Astrocyte (in vitro differentiated cells and primary cell): ENCODE results near the gene KRT78. TPM values are rescaled to one million over a fixed set of nuclear protein-coding genes. Genes with fewer than 3 reads are reported as not detected.

Experiments used
- DNase-seq: peaks from one replicate; pipeline ENCODE4 v3.0.0-alpha.2; 2010; ENCODE audit warnings: low read depth
- FAIRE-seq: peaks from 2 replicates; lab custom pipeline; 2011; peaks lifted over from hg19 to GRCh38; lab: Jason Lieb, UNC
- H2AFZ ChIP-seq: 2 replicates; pipeline ENCODE4 v1.6.0; 2012; ENCODE audit warnings: low read depth, low read length, inconsistent platforms
- H3K27ac ChIP-seq: 2 replicates; pipeline ENCODE4 v1.5.1; 2011; ENCODE audit warnings: low read depth, low read length, inconsistent platforms
- H3K27me3 ChIP-seq: 2 replicates; pipeline ENCODE4 v1.6.0; 2011; ENCODE audit warnings: low read length, inconsistent platforms; ENCODE audit not compliant: insufficient read depth
- H3K36me3 ChIP-seq: 2 replicates; pipeline ENCODE4 v1.5.1; 2011; ENCODE audit warnings: low read length, inconsistent platforms; ENCODE audit not compliant: insufficient read depth
- H3K4me1 ChIP-seq: 2 replicates; pipeline ENCODE4 v1.5.1; 2011; ENCODE audit warnings: low read length, inconsistent platforms; ENCODE audit not compliant: insufficient read depth
- H3K4me2 ChIP-seq: 2 replicates; pipeline ENCODE4 v1.6.0; 2012; ENCODE audit warnings: low read length, inconsistent platforms
- H3K4me3 ChIP-seq: 2 replicates; pipeline ENCODE4 v1.5.1; 2011; ENCODE audit warnings: low read depth, mild to moderate bottlenecking, low read length, inconsistent platforms; ENCODE audit not compliant: insufficient read depth
- H3K79me2 ChIP-seq: 2 replicates; pipeline ENCODE4 v1.6.0; 2012; ENCODE audit warnings: mild to moderate bottlenecking, low read length, inconsistent platforms; ENCODE audit not compliant: insufficient read depth
- H3K9ac ChIP-seq: 2 replicates; pipeline ENCODE4 v1.6.0; 2012; ENCODE audit warnings: mild to moderate bottlenecking, low read length, inconsistent platforms
- H3K9me3 ChIP-seq: 2 replicates; pipeline ENCODE4 v1.5.1; 2012; ENCODE audit warnings: low read depth, mild to moderate bottlenecking, low read length, inconsistent platforms; ENCODE audit not compliant: insufficient read depth
- H4K20me1 ChIP-seq: 2 replicates; pipeline ENCODE4 v1.6.0; 2012; ENCODE audit warnings: low read length, inconsistent platforms; ENCODE audit not compliant: insufficient read depth
- H3K27ac Mint-ChIP-seq: one replicate; pipeline ENCODE4 v1.8.0; 2021; ENCODE audit warnings: mild to moderate bottlenecking, mixed read lengths; ENCODE audit not compliant: unreplicated experiment
- H3K27me3 Mint-ChIP-seq: one replicate; pipeline ENCODE4 v1.8.0; 2021; ENCODE audit warnings: low read depth, mixed read lengths; ENCODE audit not compliant: unreplicated experiment
- H3K36me3 Mint-ChIP-seq: one replicate; pipeline ENCODE4 v1.8.0; 2021; ENCODE audit warnings: low read depth, mixed read lengths; ENCODE audit not compliant: unreplicated experiment
- H3K4me1 Mint-ChIP-seq: one replicate; pipeline ENCODE4 v1.8.0; 2021; ENCODE audit warnings: low read depth, mixed read lengths; ENCODE audit not compliant: unreplicated experiment
- H3K4me3 Mint-ChIP-seq: one replicate; pipeline ENCODE4 v1.8.0; 2021; ENCODE audit warnings: mild to moderate bottlenecking, moderate library complexity, mixed read lengths; ENCODE audit not compliant: unreplicated experiment
- H3K9me3 Mint-ChIP-seq: one replicate; pipeline ENCODE4 v1.8.0; 2021; ENCODE audit warnings: mild to moderate bottlenecking, mixed read lengths; ENCODE audit not compliant: unreplicated experiment
- EZH2 ChIP-seq: IDR thresholded peaks from 2 replicates; pipeline ENCODE4 v1.6.1; 2012; ENCODE audit warnings: mild to moderate bottlenecking, low read length, inconsistent platforms; ENCODE audit not compliant: insufficient read depth
- total RNA-seq: library from RNA; stranded (reverse); gene quantifications from 2 replicates; pipeline ENCODE4 v1.2.1, GENCODE V29; 2021
- TF ChIP-seq, protein P1 (sequence below): IDR thresholded peaks from 2 replicates; pipeline ENCODE4 v1.5.1; 2011; ENCODE audit warnings: low read depth, mild to moderate bottlenecking, inconsistent platforms, low read length, moderate library complexity; ENCODE audit not compliant: insufficient read depth

The KRT78 gene
- total RNA-seq, 1 donor from 2014 or later = not detected

GRCh38 chr12:52829986-52830770 is 18.6 kb downstream of the KRT78 start:
- H3K4me1 ChIP-seq = peaks cover 4% of the 10 kb centered on the region
- H3K27ac ChIP-seq = no peak overlapping the region
- FAIRE-seq (no peak), DNase-seq (no peak)
- no peaks in the 10 kb centered on the region for H3K36me3 ChIP-seq
- TF ChIP-seq, protein P1, sequence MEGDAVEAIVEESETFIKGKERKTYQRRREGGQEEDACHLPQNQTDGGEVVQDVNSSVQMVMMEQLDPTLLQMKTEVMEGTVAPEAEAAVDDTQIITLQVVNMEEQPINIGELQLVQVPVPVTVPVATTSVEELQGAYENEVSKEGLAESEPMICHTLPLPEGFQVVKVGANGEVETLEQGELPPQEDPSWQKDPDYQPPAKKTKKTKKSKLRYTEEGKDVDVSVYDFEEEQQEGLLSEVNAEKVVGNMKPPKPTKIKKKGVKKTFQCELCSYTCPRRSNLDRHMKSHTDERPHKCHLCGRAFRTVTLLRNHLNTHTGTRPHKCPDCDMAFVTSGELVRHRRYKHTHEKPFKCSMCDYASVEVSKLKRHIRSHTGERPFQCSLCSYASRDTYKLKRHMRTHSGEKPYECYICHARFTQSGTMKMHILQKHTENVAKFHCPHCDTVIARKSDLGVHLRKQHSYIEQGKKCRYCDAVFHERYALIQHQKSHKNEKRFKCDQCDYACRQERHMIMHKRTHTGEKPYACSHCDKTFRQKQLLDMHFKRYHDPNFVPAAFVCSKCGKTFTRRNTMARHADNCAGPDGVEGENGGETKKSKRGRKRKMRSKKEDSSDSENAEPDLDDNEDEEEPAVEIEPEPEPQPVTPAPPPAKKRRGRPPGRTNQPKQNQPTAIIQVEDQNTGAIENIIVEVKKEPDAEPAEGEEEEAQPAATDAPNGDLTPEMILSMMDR = no peak
- no peak for TF ChIP-seq EZH2
- H3K4me2 ChIP-seq = no peak overlapping the region
- Mint-ChIP-seq H3K27ac (no peak overlapping the region), H3K9me3 (peaks cover 5% of the 10 kb centered on the region), H3K4me3 (no peak overlapping the region), H3K27me3 (peaks cover 23% of the 10 kb centered on the region), H3K4me1 (peaks cover 24% of the 10 kb centered on the region), H3K36me3 (peaks cover 2% of the 10 kb centered on the region)
- no peak overlapping the region for H3K9ac ChIP-seq
- no peaks in the 10 kb centered on the region for H3K79me2 ChIP-seq
- H4K20me1 ChIP-seq = no peaks in the 10 kb centered on the region
- H3K9me3 ChIP-seq = no peaks in the 10 kb centered on the region
- no peak overlapping the region for H3K4me3 ChIP-seq
- no peaks in the 10 kb centered on the region for H3K27me3 ChIP-seq
- H2AFZ ChIP-seq = no peak overlapping the region

- TF ChIP-seq, protein P1 = no peak
- no peak for TF ChIP-seq EZH2
- Mint-ChIP-seq H3K36me3 (peaks cover 2% of the 10 kb centered on the region), H3K9me3 (peaks cover 4% of the 10 kb centered on the region), H3K4me3 (no peak overlapping the region), H3K27ac (no peak overlapping the region), H3K27me3 (peaks cover 31% of the 10 kb centered on the region), H3K4me1 (peaks cover 24% of the 10 kb centered on the region)
- Histone ChIP-seq H3K9ac (no peak overlapping the region), H3K4me2 (no peak overlapping the region), H4K20me1 (no peaks in the 10 kb centered on the region), H3K4me1 (peaks cover 2% of the 10 kb centered on the region), H3K9me3 (no peaks in the 10 kb centered on the region), H3K4me3 (no peak overlapping the region), H3K36me3 (no peaks in the 10 kb centered on the region), H2AFZ (no peak overlapping the region), H3K27me3 (no peaks in the 10 kb centered on the region), H3K27ac (no peak overlapping the region), H3K79me2 (no peaks in the 10 kb centered on the region)
- no peak for FAIRE-seq
- DNase-seq = no peak
Measured at GRCh38 chr12:52828591-52829021, 20.2 kb downstream of the KRT78 start.

DNA sequence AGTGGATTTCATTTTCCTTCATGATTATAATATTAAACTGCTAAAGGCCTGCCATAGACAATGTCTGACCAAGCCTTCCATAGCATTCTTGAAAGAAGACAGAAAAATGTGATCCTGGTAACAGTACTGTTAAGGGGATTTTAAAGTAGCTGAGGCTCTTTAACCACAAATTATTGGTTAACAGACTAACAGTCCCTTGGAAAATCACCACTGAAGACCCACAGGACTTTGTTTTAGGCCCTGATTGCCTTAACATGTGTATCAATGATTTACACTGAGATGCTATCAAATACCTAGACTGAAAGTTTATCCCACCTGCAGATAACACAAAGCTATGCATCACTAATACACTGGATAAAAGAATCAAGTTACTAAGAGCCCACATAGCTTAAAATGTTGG is 20.6 kb downstream of the KRT78 start:
- FAIRE-seq (no peak), DNase-seq (no peak)
- Histone ChIP-seq H3K9me3 (no peaks in the 10 kb centered on the region), H3K36me3 (no peaks in the 10 kb centered on the region), H3K27ac (no peak overlapping the region), H3K79me2 (no peaks in the 10 kb centered on the region), H3K27me3 (no peaks in the 10 kb centered on the region), H3K4me1 (peaks cover 2% of the 10 kb centered on the region), H3K4me2 (no peak overlapping the region), H2AFZ (no peak overlapping the region), H3K9ac (no peak overlapping the region), H3K4me3 (no peak overlapping the region), H4K20me1 (no peaks in the 10 kb centered on the region)
- H3K4me3 Mint-ChIP-seq = no peak overlapping the region
- H3K9me3 Mint-ChIP-seq = peaks cover 3% of the 10 kb centered on the region
- no peak overlapping the region for H3K27ac Mint-ChIP-seq
- no peak for TF ChIP-seq EZH2
- TF ChIP-seq, protein P1 = no peak
- peaks cover 31% of the 10 kb centered on the region for H3K27me3 Mint-ChIP-seq
- peaks cover 2% of the 10 kb centered on the region for H3K36me3 Mint-ChIP-seq
- peaks cover 24% of the 10 kb centered on the region for H3K4me1 Mint-ChIP-seq
